Eye (tissue), 1 donor: Measurements from ENCODE around the gene PAIP2.

Experiments used
- DNase-seq: peaks from one replicate; pipeline ENCODE4 v3.0.0-alpha.2; 2015

PAIP2 gene

GRCh38 chr5:139414581-139415130, 73.0 kb downstream of the PAIP2 start:
- DNase-seq: peak; percentile 41

- no peak for DNase-seq
Observed at GRCh38 chr5:139415221-139415861, 73.7 kb downstream of the PAIP2 start.

GRCh38 chr5:139415869-139416268, 74.2 kb downstream of the PAIP2 start:
- no peak for DNase-seq

GRCh38 chr5:139416651-139417050, 75.0 kb downstream of the PAIP2 start:
- no peak for DNase-seq

DNA sequence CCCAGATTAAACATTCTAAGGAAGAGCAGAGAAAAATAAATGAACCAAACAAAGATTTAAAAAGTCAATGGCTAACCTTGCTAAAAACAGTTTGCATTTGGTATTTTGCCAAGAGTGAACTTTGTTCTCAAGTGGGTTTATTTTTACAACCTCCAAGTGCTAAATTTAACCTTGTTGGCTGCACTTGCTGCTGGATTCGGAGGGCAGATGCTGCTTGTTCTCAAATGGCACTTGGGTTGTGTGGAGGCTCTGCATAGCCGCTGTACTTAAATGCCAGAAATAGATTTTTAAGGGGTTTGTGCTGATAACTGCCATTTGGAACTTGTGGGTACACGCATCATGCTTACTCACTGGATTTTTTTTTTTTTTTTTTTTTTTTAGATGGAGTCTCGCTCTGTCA, 75.6 kb downstream of the PAIP2 start:
- no peak for DNase-seq

- DNase-seq: no peak
Observed at GRCh38 chr5:139418793-139419192, 77.1 kb downstream of the PAIP2 start.
